ENCODE measurements around the gene TWF2.

The TWF2 gene

GRCh38 chr3:52204337-52205073 is 34.5 kb downstream of the TWF2 start:
- Histone ChIP-seq H3K4me2 (ENCODE audit: low read length) (no peak overlapping the region), H3K79me2 (ENCODE audit: low read length) (peaks cover under 1% of the 10 kb centered on the region; the same call in 1 of the 2 replicates), H2AFZ (ENCODE audit: low read depth, low read length) (no peak overlapping the region), H3K27ac (ENCODE audit: low read length) (no peak overlapping the region), H3K9me3 (ENCODE audit: insufficient read depth, low read length) (no peaks in the 10 kb centered on the region), H3K9ac (ENCODE audit: low read length) (no peak overlapping the region), H3K4me3 (ENCODE audit: low read length) (no peak overlapping the region), H3K27me3 (ENCODE audit: low read depth, low read length) (no peaks in the 10 kb centered on the region), H3K4me1 (ENCODE audit: low read length) (no peaks in the 10 kb centered on the region), H3K36me3 (replicated peaks; ENCODE audit: low read depth, low read length) (peaks cover 82% of the 10 kb centered on the region), H4K20me1 (ENCODE audit: insufficient read depth, low read length) (no peaks in the 10 kb centered on the region)
- TF ChIP-seq CTCF (IDR thresholded peaks at IDR 0.05; ENCODE audit: low read depth, low read length) (no peak), EZH2phosphoT487 (IDR thresholded peaks at IDR 0.05; ENCODE audit: low read depth) (no peak)

GRCh38 chr3:52203701-52204100 is 35.3 kb downstream of the TWF2 start:
- no peak overlapping the region for H3K4me3 ChIP-seq (ENCODE audit: low read length)
- no peaks in the 10 kb centered on the region for H3K9me3 ChIP-seq (ENCODE audit: insufficient read depth, low read length)
- H3K79me2 ChIP-seq (ENCODE audit: low read length): peaks cover 8% of the 10 kb centered on the region
- no peak overlapping the region for H3K27ac ChIP-seq (ENCODE audit: low read length)
- H3K9ac ChIP-seq (ENCODE audit: low read length): no peak overlapping the region
- no peaks in the 10 kb centered on the region for H3K27me3 ChIP-seq (ENCODE audit: low read depth, low read length)
- peaks cover 80% of the 10 kb centered on the region for H3K36me3 ChIP-seq (replicated peaks; ENCODE audit: low read depth, low read length)
- no peaks in the 10 kb centered on the region for H4K20me1 ChIP-seq (ENCODE audit: insufficient read depth, low read length)
- H3K4me2 ChIP-seq (ENCODE audit: low read length): no peak overlapping the region
- no peak overlapping the region for H2AFZ ChIP-seq (ENCODE audit: low read depth, low read length)
- TF ChIP-seq CTCF (IDR thresholded peaks at IDR 0.05; ENCODE audit: low read depth, low read length) (no peak), EZH2phosphoT487 (IDR thresholded peaks at IDR 0.05; ENCODE audit: low read depth) (no peak)
- peaks cover 8% of the 10 kb centered on the region for H3K4me1 ChIP-seq (ENCODE audit: low read length)

- Histone ChIP-seq H3K4me2 (ENCODE audit: low read length) (no peak overlapping the region), H3K4me3 (ENCODE audit: low read length) (no peak overlapping the region), H3K36me3 (replicated peaks; ENCODE audit: low read depth, low read length) (peaks cover 68% of the 10 kb centered on the region)
Measured at GRCh38 chr3:52202384-52203077, 36.4 kb downstream of the TWF2 start.

More at GRCh38 chr3:52202384-52203077, 36.4 kb downstream of the TWF2 start:
- Histone ChIP-seq H3K9ac (ENCODE audit: low read length) (no peak overlapping the region), H3K4me1 (ENCODE audit: low read length) (peaks cover 13% of the 10 kb centered on the region), H4K20me1 (ENCODE audit: insufficient read depth, low read length) (no peaks in the 10 kb centered on the region), H3K27ac (ENCODE audit: low read length) (no peak overlapping the region), H3K9me3 (ENCODE audit: insufficient read depth, low read length) (no peaks in the 10 kb centered on the region), H3K79me2 (ENCODE audit: low read length) (peaks cover 16% of the 10 kb centered on the region), H3K27me3 (ENCODE audit: low read depth, low read length) (no peaks in the 10 kb centered on the region), H2AFZ (ENCODE audit: low read depth, low read length) (no peak overlapping the region)
- TF ChIP-seq EZH2phosphoT487 (IDR thresholded peaks at IDR 0.05; ENCODE audit: low read depth): no peak
- TF ChIP-seq CTCF (IDR thresholded peaks at IDR 0.05; ENCODE audit: low read depth, low read length): no peak

Measured in OCI-LY3 (cell line).